Liver (tissue), 9 donors: ENCODE data around the gene EN2. TPM values are rescaled to one million over a fixed set of nuclear protein-coding genes. Genes with fewer than 3 reads are reported as not detected.

ENCODE experiments used
- DNase-seq: peaks from one replicate; pipeline ENCODE4 v3.0.0-alpha.2; 2017; ENCODE audit warnings: low spot score
- H3K27ac ChIP-seq, 2 donors: one replicate each; pipeline ENCODE4 v1.7.0; 2013; ENCODE audit warnings: inconsistent platforms in 2 of 2, low read length in 2 of 2, control low read depth in 1 of 2, low read depth in 1 of 2, mild to moderate bottlenecking in 1 of 2
- H3K27me3 ChIP-seq, 4 donors: one replicate each; pipeline versions ENCODE4 v1.6.1 to v1.7.0; 2013; ENCODE audit warnings: low read length in 3 of 4, inconsistent platforms in 1 of 4, mild to moderate bottlenecking in 1 of 4, moderate library complexity in 1 of 4; ENCODE audit not compliant: control insufficient read depth in 4 of 4, insufficient read depth in 4 of 4
- H3K36me3 ChIP-seq, 4 donors: one replicate each; pipeline versions ENCODE4 v1.6.1 to v1.7.0; 2013; ENCODE audit warnings: low read length in 3 of 4, mild to moderate bottlenecking in 3 of 4, low read depth in 1 of 4, moderate library complexity in 1 of 4; ENCODE audit not compliant: control insufficient read depth in 4 of 4, insufficient read depth in 3 of 4
- H3K4me1 ChIP-seq, 4 donors: one replicate each; pipeline versions ENCODE4 v1.6.1 to v1.7.0; 2013; ENCODE audit warnings: low read length in 3 of 4, mild to moderate bottlenecking in 3 of 4, moderate library complexity in 1 of 4; ENCODE audit not compliant: control insufficient read depth in 4 of 4, insufficient read depth in 4 of 4
- H3K4me3 ChIP-seq, 3 donors: one replicate each; pipeline versions ENCODE4 v1.6.1 to v1.7.0; 2013; ENCODE audit warnings: low read length in 3 of 3, control low read depth in 1 of 3, low read depth in 1 of 3, mild to moderate bottlenecking in 1 of 3
- H3K9ac ChIP-seq, 2 donors: one replicate each; pipeline ENCODE4 v1.7.0; 2013; ENCODE audit warnings: low read length in 2 of 2, mild to moderate bottlenecking in 2 of 2, moderate library complexity in 2 of 2, control low read depth in 1 of 2, low read depth in 1 of 2
- H3K9me3 ChIP-seq, 4 donors: one replicate each; pipeline versions ENCODE4 v1.6.1 to v1.7.0; 2013; ENCODE audit warnings: low read length in 3 of 4; ENCODE audit not compliant: control insufficient read depth in 4 of 4
- EGR1 ChIP-seq, 2 donors: IDR thresholded peaks; 2 replicates each; pipeline ENCODE4 v1.6.1; 2016 to 2018; ENCODE audit warnings: antibody characterized with exemption in 2 of 2, low read depth in 2 of 2
- FOXA1 ChIP-seq: IDR thresholded peaks from 2 replicates; pipeline ENCODE4 v1.6.1; 2016; ENCODE audit warnings: antibody characterized with exemption
- FOXA2 ChIP-seq: IDR thresholded peaks from 2 replicates; pipeline ENCODE4 v1.6.1; 2016; ENCODE audit warnings: antibody characterized with exemption
- GABPA ChIP-seq, 2 donors: IDR thresholded peaks in 1 of 2; conservative IDR thresholded peaks in 1 of 2; 2 replicates each; pipeline ENCODE4 v1.6.1; 2016; ENCODE audit warnings: antibody characterized with exemption in 2 of 2, mild to moderate bottlenecking in 1 of 2, moderate library complexity in 1 of 2
- HNF4A ChIP-seq, 2 donors: conservative IDR thresholded peaks; 2 replicates each; pipeline ENCODE4 v1.6.1; 2016; ENCODE audit warnings: antibody characterized with exemption in 2 of 2, mild to moderate bottlenecking in 2 of 2
- HNF4G ChIP-seq: IDR thresholded peaks from 2 replicates; pipeline ENCODE4 v1.6.1; 2016; ENCODE audit warnings: antibody characterized with exemption
- NR2F2 ChIP-seq: IDR thresholded peaks from 2 replicates; pipeline ENCODE4 v1.6.1; 2016; ENCODE audit warnings: antibody characterized with exemption
- RAD21 ChIP-seq, 2 donors: IDR thresholded peaks; 2 replicates each; pipeline ENCODE4 v1.6.1; 2016; ENCODE audit warnings: antibody characterized with exemption in 2 of 2, mild to moderate bottlenecking in 2 of 2
- RXRA ChIP-seq, 2 donors: IDR thresholded peaks; 2 replicates each; pipeline ENCODE4 v1.6.1; 2017 to 2018; ENCODE audit warnings: antibody characterized with exemption in 2 of 2, mild to moderate bottlenecking in 1 of 2
- SP1 ChIP-seq: IDR thresholded peaks from 2 replicates; pipeline ENCODE4 v1.6.1; 2018; ENCODE audit warnings: antibody characterized with exemption, mild to moderate bottlenecking
- TAF1 ChIP-seq: conservative IDR thresholded peaks from 2 replicates; pipeline ENCODE4 v1.6.1; 2016; ENCODE audit warnings: antibody characterized with exemption, mild to moderate bottlenecking
- YY1 ChIP-seq: IDR thresholded peaks from 2 replicates; pipeline ENCODE4 v1.6.1; 2016; ENCODE audit warnings: antibody characterized with exemption, mild to moderate bottlenecking
- WGBS: extraction: QIAGEN DNeasy Blood & Tissue Kit; methylation state at CpG from one replicate; pipeline ENCODE4 v1.1.7; 2013; 5-methylcytosine and 5-hydroxymethylcytosine counted together
- polyA plus RNA-seq, 2 donors: library from polyadenylated mRNA; stranded (reverse) in 1 of 2; unstranded in 1 of 2; fragments of 200-250 nt in 1 of 2; fragments of >200 nt in 1 of 2; fragmentation: Nextera tagmentation in 1 of 2; extraction: Ambion mirVana in 1 of 2; gene quantifications; one replicate each; pipeline versions ENCODE4 v1.2.1 to v1.2.3, GENCODE V29; 2013 to 2015
- total RNA-seq, 2 donors: library from RNA; depleted of rRNA; stranded (reverse); fragments of >200 nt; gene quantifications; one replicate each; pipeline ENCODE4 v1.2.3, GENCODE V29; 2014
- TF ChIP-seq, protein P1 (sequence below): IDR thresholded peaks from 2 replicates; pipeline ENCODE4 v1.6.1; 2016; ENCODE audit warnings: antibody characterized with exemption
- TF ChIP-seq, protein P2 (sequence below): IDR thresholded peaks from 2 replicates; pipeline ENCODE4 v1.6.1; 2016; ENCODE audit warnings: antibody characterized with exemption
- TF ChIP-seq, protein P3 (sequence below): fragments of 150-350 bp; IDR thresholded peaks from 2 replicates; pipeline ENCODE4 v1.5.1; 2017; ENCODE audit warnings: improper control_type of control experiment, low read depth, low read length; ENCODE audit not compliant: missing input control
- TF ChIP-seq, protein P4 (sequence below): IDR thresholded peaks from 2 replicates; pipeline ENCODE4 v1.6.1; 2016; ENCODE audit warnings: antibody characterized with exemption, mild to moderate bottlenecking
- donor health status: healthy.
- donor health status: healthy.
- donor health status: healthy.
- donor health status: healthy.
- donor health status: healthy.

The EN2 gene
- total and polyA plus RNA-seq, 4 donors: under 0.01 TPM; not detected in 3

DNA sequence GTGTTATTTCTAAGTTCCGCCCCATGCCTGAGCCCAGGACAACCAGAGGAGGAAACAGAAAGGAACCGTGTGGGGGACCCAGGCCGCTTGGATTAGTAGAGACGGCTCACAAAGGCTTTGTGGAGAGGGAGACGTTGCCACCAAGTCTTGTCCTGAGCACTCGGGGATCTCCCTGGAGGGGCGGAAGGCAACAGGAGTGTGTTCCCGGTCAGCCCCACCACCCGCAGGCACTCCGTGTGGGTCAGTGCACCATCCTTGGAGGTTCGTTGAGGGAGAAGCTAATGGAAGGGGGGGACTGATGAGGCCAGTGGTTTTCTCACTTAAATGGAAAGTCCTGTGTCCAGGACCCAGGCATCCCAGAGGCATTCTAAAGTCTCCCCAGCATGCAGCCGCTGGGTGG lies 26.7 kb upstream of the EN2 start:
- Histone ChIP-seq H3K27me3 (peaks cover 0 to 4% (median 2%) of the 10 kb centered on the region in 4 donors), H3K36me3 (no peaks in the 10 kb centered on the region), H3K4me1 (no peaks in the 10 kb centered on the region), H3K9ac (no peak overlapping the region), H3K9me3 (no peaks in the 10 kb centered on the region), H3K27ac (no peak overlapping the region), H3K4me3 (no peak overlapping the region)
- TF ChIP-seq FOXA1 (no peak), RAD21 (IDR thresholded peaks at IDR 0.05) (no peak), SP1 (no peak), TAF1 (no peak), NR2F2 (no peak), EGR1 (IDR thresholded peaks at IDR 0.05; ENCODE audit: low read depth in 2 of 2) (no peak), FOXA2 (no peak), YY1 (no peak), GABPA (IDR thresholded peaks at IDR 0.05 in 1 of 2, conservative IDR thresholded peaks at IDR 0.05 in 1 of 2) (no peak), HNF4A (conservative IDR thresholded peaks at IDR 0.05) (no peak), HNF4G (no peak), RXRA (IDR thresholded peaks at IDR 0.05) (no peak)
- TF ChIP-seq, protein P1, sequence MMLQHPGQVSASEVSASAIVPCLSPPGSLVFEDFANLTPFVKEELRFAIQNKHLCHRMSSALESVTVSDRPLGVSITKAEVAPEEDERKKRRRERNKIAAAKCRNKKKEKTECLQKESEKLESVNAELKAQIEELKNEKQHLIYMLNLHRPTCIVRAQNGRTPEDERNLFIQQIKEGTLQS: no peak
- TF ChIP-seq, protein P2, sequence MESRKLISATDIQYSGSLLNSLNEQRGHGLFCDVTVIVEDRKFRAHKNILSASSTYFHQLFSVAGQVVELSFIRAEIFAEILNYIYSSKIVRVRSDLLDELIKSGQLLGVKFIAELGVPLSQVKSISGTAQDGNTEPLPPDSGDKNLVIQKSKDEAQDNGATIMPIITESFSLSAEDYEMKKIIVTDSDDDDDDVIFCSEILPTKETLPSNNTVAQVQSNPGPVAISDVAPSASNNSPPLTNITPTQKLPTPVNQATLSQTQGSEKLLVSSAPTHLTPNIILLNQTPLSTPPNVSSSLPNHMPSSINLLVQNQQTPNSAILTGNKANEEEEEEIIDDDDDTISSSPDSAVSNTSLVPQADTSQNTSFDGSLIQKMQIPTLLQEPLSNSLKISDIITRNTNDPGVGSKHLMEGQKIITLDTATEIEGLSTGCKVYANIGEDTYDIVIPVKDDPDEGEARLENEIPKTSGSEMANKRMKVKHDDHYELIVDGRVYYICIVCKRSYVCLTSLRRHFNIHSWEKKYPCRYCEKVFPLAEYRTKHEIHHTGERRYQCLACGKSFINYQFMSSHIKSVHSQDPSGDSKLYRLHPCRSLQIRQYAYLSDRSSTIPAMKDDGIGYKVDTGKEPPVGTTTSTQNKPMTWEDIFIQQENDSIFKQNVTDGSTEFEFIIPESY: no peak
- TF ChIP-seq, protein P3, sequence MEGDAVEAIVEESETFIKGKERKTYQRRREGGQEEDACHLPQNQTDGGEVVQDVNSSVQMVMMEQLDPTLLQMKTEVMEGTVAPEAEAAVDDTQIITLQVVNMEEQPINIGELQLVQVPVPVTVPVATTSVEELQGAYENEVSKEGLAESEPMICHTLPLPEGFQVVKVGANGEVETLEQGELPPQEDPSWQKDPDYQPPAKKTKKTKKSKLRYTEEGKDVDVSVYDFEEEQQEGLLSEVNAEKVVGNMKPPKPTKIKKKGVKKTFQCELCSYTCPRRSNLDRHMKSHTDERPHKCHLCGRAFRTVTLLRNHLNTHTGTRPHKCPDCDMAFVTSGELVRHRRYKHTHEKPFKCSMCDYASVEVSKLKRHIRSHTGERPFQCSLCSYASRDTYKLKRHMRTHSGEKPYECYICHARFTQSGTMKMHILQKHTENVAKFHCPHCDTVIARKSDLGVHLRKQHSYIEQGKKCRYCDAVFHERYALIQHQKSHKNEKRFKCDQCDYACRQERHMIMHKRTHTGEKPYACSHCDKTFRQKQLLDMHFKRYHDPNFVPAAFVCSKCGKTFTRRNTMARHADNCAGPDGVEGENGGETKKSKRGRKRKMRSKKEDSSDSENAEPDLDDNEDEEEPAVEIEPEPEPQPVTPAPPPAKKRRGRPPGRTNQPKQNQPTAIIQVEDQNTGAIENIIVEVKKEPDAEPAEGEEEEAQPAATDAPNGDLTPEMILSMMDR: no peak
- TF ChIP-seq, protein P4, sequence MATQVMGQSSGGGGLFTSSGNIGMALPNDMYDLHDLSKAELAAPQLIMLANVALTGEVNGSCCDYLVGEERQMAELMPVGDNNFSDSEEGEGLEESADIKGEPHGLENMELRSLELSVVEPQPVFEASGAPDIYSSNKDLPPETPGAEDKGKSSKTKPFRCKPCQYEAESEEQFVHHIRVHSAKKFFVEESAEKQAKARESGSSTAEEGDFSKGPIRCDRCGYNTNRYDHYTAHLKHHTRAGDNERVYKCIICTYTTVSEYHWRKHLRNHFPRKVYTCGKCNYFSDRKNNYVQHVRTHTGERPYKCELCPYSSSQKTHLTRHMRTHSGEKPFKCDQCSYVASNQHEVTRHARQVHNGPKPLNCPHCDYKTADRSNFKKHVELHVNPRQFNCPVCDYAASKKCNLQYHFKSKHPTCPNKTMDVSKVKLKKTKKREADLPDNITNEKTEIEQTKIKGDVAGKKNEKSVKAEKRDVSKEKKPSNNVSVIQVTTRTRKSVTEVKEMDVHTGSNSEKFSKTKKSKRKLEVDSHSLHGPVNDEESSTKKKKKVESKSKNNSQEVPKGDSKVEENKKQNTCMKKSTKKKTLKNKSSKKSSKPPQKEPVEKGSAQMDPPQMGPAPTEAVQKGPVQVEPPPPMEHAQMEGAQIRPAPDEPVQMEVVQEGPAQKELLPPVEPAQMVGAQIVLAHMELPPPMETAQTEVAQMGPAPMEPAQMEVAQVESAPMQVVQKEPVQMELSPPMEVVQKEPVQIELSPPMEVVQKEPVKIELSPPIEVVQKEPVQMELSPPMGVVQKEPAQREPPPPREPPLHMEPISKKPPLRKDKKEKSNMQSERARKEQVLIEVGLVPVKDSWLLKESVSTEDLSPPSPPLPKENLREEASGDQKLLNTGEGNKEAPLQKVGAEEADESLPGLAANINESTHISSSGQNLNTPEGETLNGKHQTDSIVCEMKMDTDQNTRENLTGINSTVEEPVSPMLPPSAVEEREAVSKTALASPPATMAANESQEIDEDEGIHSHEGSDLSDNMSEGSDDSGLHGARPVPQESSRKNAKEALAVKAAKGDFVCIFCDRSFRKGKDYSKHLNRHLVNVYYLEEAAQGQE: no peak
- no peak for DNase-seq
- WGBS: 81% methylated on average over 12 of the region's 12 CpGs

DNA sequence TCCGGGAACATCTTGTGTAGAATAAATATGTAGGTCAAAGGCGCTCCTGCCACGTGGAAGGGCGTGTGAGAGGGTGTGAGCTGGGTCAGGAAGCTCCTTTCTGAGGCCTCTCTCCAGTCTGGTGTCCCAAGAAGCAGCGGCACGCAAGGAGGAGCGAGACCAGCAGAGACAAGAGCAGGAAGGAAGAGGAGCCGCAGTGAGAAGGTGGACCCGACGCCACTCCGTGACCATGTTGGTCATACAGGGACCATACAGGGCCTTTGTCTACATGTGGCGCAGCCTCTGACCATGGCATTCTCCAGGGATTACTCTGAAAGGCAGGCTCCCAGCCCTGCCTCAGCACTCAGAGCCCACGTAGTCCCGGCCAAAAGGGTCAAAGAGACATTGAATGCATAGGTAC lies 26.2 kb upstream of the EN2 start:
- Histone ChIP-seq H3K4me1 (no peaks in the 10 kb centered on the region), H3K27me3 (peaks cover 0 to 4% (median 2%) of the 10 kb centered on the region in 4 donors), H3K9me3 (no peaks in the 10 kb centered on the region), H3K4me3 (no peak overlapping the region), H3K36me3 (no peaks in the 10 kb centered on the region), H3K27ac (no peak overlapping the region), H3K9ac (no peak overlapping the region)
- DNase-seq: no peak
- 80% methylated on average over 14 of the region's 14 CpGs for WGBS
- TF ChIP-seq TAF1 (no peak), FOXA1 (no peak), RAD21 (IDR thresholded peaks at IDR 0.05) (no peak), EGR1 (IDR thresholded peaks at IDR 0.05; ENCODE audit: low read depth in 2 of 2) (no peak), SP1 (no peak), HNF4A (conservative IDR thresholded peaks at IDR 0.05) (no peak)
- TF ChIP-seq, protein P4: no peak
